H1 (cell line): Measurements from ENCODE around the gene GAS2. TPM values are rescaled to one million over a fixed set of nuclear protein-coding genes. Genes with fewer than 3 reads are reported as not detected.

Source experiments
- CTCF ChIA-PET: fragments of 300-600 bp; sonication (Branson Sonifier 250); formaldehyde crosslinking; loops from one replicate; lab custom pipeline; 2021; ENCODE audit not compliant: partially characterized antibody; lab: Charles Lee
- POLR2A ChIA-PET: fragments of 300-600 bp; sonication (Branson Sonifier 250); formaldehyde crosslinking; loops from one replicate; lab custom pipeline; 2021; ENCODE audit warnings: inconsistent platforms; ENCODE audit not compliant: partially characterized antibody; lab: Charles Lee
- DNase-seq, 2 experiments: peaks; one replicate each; pipeline versions ENCODE4 v3.0.0 to v3.0.0-alpha.2; 2010 to 2022; ENCODE audit warnings: low spot score in 2 of 2, low read depth in 1 of 2, mixed read lengths in 1 of 2
- FAIRE-seq: peaks from 2 replicates; lab custom pipeline; 2011; peaks lifted over from hg19 to GRCh38; lab: Jason Lieb, UNC
- H2AFZ ChIP-seq: 2 replicates; pipeline ENCODE4 v1.8.1; 2012; ENCODE audit warnings: low read length, inconsistent platforms
- H2AK5ac ChIP-seq: 2 replicates; pipeline ENCODE4 v1.6.1; 2013; ENCODE audit warnings: low read depth, low read length
- H2BK120ac ChIP-seq: replicated peaks from 2 replicates; pipeline ENCODE3; 2013; ENCODE audit warnings: low read depth, low read length, inconsistent platforms
- H2BK12ac ChIP-seq: 2 replicates; pipeline ENCODE4 v1.6.1; 2013; ENCODE audit warnings: low read depth, low read length
- H2BK15ac ChIP-seq: 2 replicates; pipeline ENCODE4 v1.6.1; 2013; ENCODE audit warnings: low read length
- H2BK20ac ChIP-seq: 2 replicates; pipeline ENCODE4 v1.6.1; 2013; ENCODE audit warnings: low read length
- H2BK5ac ChIP-seq: 2 replicates; pipeline ENCODE4 v1.6.1; 2013; ENCODE audit warnings: low read depth, low read length
- H3K14ac ChIP-seq: 2 replicates; pipeline ENCODE4 v1.6.1; 2013; ENCODE audit warnings: inconsistent platforms; ENCODE audit not compliant: insufficient read length
- H3K18ac ChIP-seq: 2 replicates; pipeline ENCODE4 v1.6.1; 2013; ENCODE audit warnings: low read length; ENCODE audit errors: extremely low read depth
- H3K23ac ChIP-seq: 2 replicates; pipeline ENCODE4 v1.6.1; 2013; ENCODE audit warnings: inconsistent platforms; ENCODE audit not compliant: insufficient read length
- H3K23me2 ChIP-seq: 2 replicates; pipeline ENCODE4 v1.6.1; 2013; ENCODE audit warnings: low read depth, low read length
- H3K27ac ChIP-seq: 2 replicates; pipeline ENCODE4 v1.6.1; 2011; ENCODE audit warnings: low read depth, low read length, inconsistent platforms
- H3K27me3 ChIP-seq, 4 experiments: replicated peaks in 1 of 4; 1 replicate in 1 of 4; 2 replicates in 3 of 4; pipeline versions ENCODE4 v1.6.1 to v1.8.1; 2011 to 2013; ENCODE audit warnings: low read length in 3 of 4, mild to moderate bottlenecking in 3 of 4, inconsistent platforms in 2 of 4, mixed read lengths in 2 of 4, moderate library complexity in 1 of 4; ENCODE audit not compliant: control insufficient read depth in 3 of 4, insufficient read depth in 3 of 4; ENCODE audit errors: extremely low read depth in 1 of 4
- H3K36me3 ChIP-seq, 4 experiments: 2 replicates each; pipeline versions ENCODE4 v1.6.1 to v1.8.1; 2011 to 2013; ENCODE audit warnings: mild to moderate bottlenecking in 4 of 4, low read length in 3 of 4, moderate library complexity in 2 of 4, control low read depth in 1 of 4, inconsistent platforms in 1 of 4; ENCODE audit not compliant: insufficient read depth in 4 of 4, control insufficient read depth in 2 of 4
- H3K4ac ChIP-seq: replicated peaks from 2 replicates; pipeline ENCODE3; 2013; ENCODE audit warnings: low read length, low read depth, mixed read lengths, inconsistent platforms; ENCODE audit not compliant: insufficient read length
- H3K4me1 ChIP-seq, 4 experiments: replicated peaks in 1 of 4; 1 replicate in 1 of 4; 2 replicates in 3 of 4; pipeline versions ENCODE4 v1.6.1 to v1.8.1; 2011 to 2013; ENCODE audit warnings: low read length in 3 of 4, inconsistent platforms in 2 of 4, mixed read lengths in 1 of 4; ENCODE audit not compliant: insufficient read depth in 4 of 4, control insufficient read depth in 3 of 4
- H3K4me2 ChIP-seq, 2 experiments: 2 replicates each; pipeline versions ENCODE4 v1.6.1 to v1.8.1; 2011 to 2013; ENCODE audit warnings: low read depth in 2 of 2, low read length in 2 of 2, control low read depth in 1 of 2, inconsistent platforms in 1 of 2, mild to moderate bottlenecking in 1 of 2; ENCODE audit not compliant: insufficient read depth in 1 of 2
- H3K4me3 ChIP-seq, 4 experiments: fragments of 200-600, 300-600 bp in 1 of 4; sonication (generic), shearing (Covaris generic), sonication (Bioruptor Twin) in 1 of 4; 2 replicates each; pipeline versions ENCODE4 v1.5.1 to v1.8.1; 2011 to 2016; ENCODE audit warnings: low read length in 4 of 4, low read depth in 3 of 4, control low read depth in 2 of 4, inconsistent platforms in 2 of 4, mild to moderate bottlenecking in 2 of 4, mixed read lengths in 1 of 4, moderate library complexity in 1 of 4; ENCODE audit not compliant: insufficient read depth in 2 of 4; ENCODE audit errors: extremely low read depth in 1 of 4
- H3K56ac ChIP-seq: replicated peaks from 2 replicates; pipeline ENCODE3; 2013; ENCODE audit warnings: low read depth, mild to moderate bottlenecking, mixed read lengths, low read length, inconsistent platforms; ENCODE audit not compliant: insufficient read length
- H3K79me1 ChIP-seq: 2 replicates; pipeline ENCODE4 v1.6.1; 2013; ENCODE audit warnings: low read depth, low read length, control low read depth
- H3K79me2 ChIP-seq, 2 experiments: 2 replicates each; pipeline versions ENCODE4 v1.6.1 to v1.8.1; 2012 to 2013; ENCODE audit warnings: low read length in 2 of 2, mild to moderate bottlenecking in 2 of 2, inconsistent platforms in 1 of 2; ENCODE audit not compliant: insufficient read depth in 2 of 2, control insufficient read depth in 1 of 2
- H3K9ac ChIP-seq, 4 experiments: replicated peaks in 1 of 4; 1 replicate in 1 of 4; 2 replicates in 3 of 4; pipeline versions ENCODE4 v1.6.1 to v1.8.1; 2011 to 2013; ENCODE audit warnings: low read depth in 3 of 4, low read length in 3 of 4, control low read depth in 2 of 4, mild to moderate bottlenecking in 2 of 4, moderate library complexity in 2 of 4, inconsistent platforms in 1 of 4; ENCODE audit errors: extremely low read depth in 1 of 4
- H3K9me3 ChIP-seq, 2 experiments: 2 replicates each; pipeline versions ENCODE4 v1.6.1 to v1.8.1; 2012 to 2013; ENCODE audit warnings: mild to moderate bottlenecking in 2 of 2, moderate library complexity in 2 of 2, control low read depth in 1 of 2, inconsistent platforms in 1 of 2, low read depth in 1 of 2, low read length in 1 of 2, mixed read lengths in 1 of 2; ENCODE audit not compliant: insufficient read depth in 2 of 2
- H4K20me1 ChIP-seq, 2 experiments: replicated peaks in 1 of 2; 2 replicates each; pipeline versions ENCODE3 to v1.8.1; 2011 to 2013; ENCODE audit warnings: inconsistent platforms in 2 of 2, low read length in 2 of 2, mild to moderate bottlenecking in 1 of 2; ENCODE audit not compliant: insufficient read depth in 2 of 2, control insufficient read depth in 1 of 2
- H4K5ac ChIP-seq: 2 replicates; pipeline ENCODE4 v1.6.1; 2013; ENCODE audit warnings: low read length, low read depth, mixed read lengths, inconsistent platforms; ENCODE audit not compliant: insufficient read length
- H4K8ac ChIP-seq: 2 replicates; pipeline ENCODE4 v1.8.0; 2013; ENCODE audit warnings: mild to moderate bottlenecking, moderate library complexity, low read length, inconsistent platforms; ENCODE audit not compliant: insufficient read depth; ENCODE audit errors: extremely low read depth
- H4K91ac ChIP-seq: replicated peaks from 2 replicates; pipeline ENCODE3; 2013; ENCODE audit warnings: low read length, mixed read lengths, inconsistent platforms; ENCODE audit not compliant: insufficient read length
- BRCA1 ChIP-seq: IDR thresholded peaks from 2 replicates; pipeline ENCODE4 v1.6.1; 2012; ENCODE audit warnings: low read depth, low read length, improper control_type of control experiment
- CHD1 ChIP-seq: IDR thresholded peaks from 2 replicates; pipeline ENCODE4 v1.6.1; 2012; ENCODE audit warnings: low read depth, low read length, improper control_type of control experiment
- CTCF ChIP-seq, 3 experiments: IDR thresholded peaks; 1 replicate in 2 of 3; 2 replicates in 1 of 3; pipeline versions ENCODE4 v1.5.1 to v1.6.1; 2011; ENCODE audit warnings: low read length in 3 of 3, mild to moderate bottlenecking in 3 of 3, inconsistent platforms in 2 of 3, low read depth in 1 of 3, moderate library complexity in 1 of 3; ENCODE audit not compliant: insufficient read depth in 1 of 3; ENCODE audit errors: control extremely low read depth in 1 of 3
- JUN ChIP-seq: IDR thresholded peaks from 2 replicates; pipeline ENCODE4 v1.6.1; 2011; ENCODE audit warnings: low read depth, mild to moderate bottlenecking, improper control_type of control experiment, low read length
- KDM5A ChIP-seq: fragments of 200-600 bp; IDR thresholded peaks from 2 replicates; pipeline ENCODE4 v1.7.1; 2012; ENCODE audit warnings: mild to moderate bottlenecking, low read length, inconsistent platforms, mixed read lengths
- MAFK ChIP-seq: IDR thresholded peaks from 2 replicates; pipeline ENCODE4 v1.6.1; 2012; ENCODE audit warnings: low read depth, mild to moderate bottlenecking, improper control_type of control experiment, low read length
- SAP30 ChIP-seq: fragments of 300-600 bp; sonication (generic); IDR thresholded peaks from 2 replicates; pipeline ENCODE4 v1.7.1; 2012; ENCODE audit warnings: low read length, moderate library complexity, mild to moderate bottlenecking, inconsistent platforms; ENCODE audit not compliant: insufficient read depth, insufficient replicate concordance
- SIRT6 ChIP-seq: IDR thresholded peaks from one replicate; pipeline ENCODE4 v1.7.1; 2012; ENCODE audit warnings: low read length, inconsistent platforms
- SUZ12 ChIP-seq: fragments of 200-600 bp; sonication (generic); IDR thresholded peaks from 2 replicates; pipeline ENCODE4 v1.6.1; 2012; ENCODE audit warnings: mild to moderate bottlenecking, inconsistent platforms, low read length, moderate library complexity, mixed read lengths
- TAF7 ChIP-seq: optimal IDR thresholded peaks from 2 replicates; pipeline ENCODE3; 2011; ENCODE audit warnings: low read depth, mild to moderate bottlenecking, inconsistent platforms, low read length, moderate library complexity, borderline replicate concordance
- ZNF274 ChIP-seq: IDR thresholded peaks from 2 replicates; pipeline ENCODE4 v1.7.0; 2012; ENCODE audit warnings: low read length, borderline replicate concordance; ENCODE audit errors: extremely low read depth
- WGBS, 2 experiments: shearing (Covaris generic) in 1 of 2; methylation state at CpG; one replicate each; pipeline versions ENCODE4 v1.1.6 to v1.1.7; 2013 to 2015; ENCODE audit warnings: low lambda C conversion rate in 2 of 2, mixed read lengths in 2 of 2, inconsistent platforms in 1 of 2, low coverage in 1 of 2, missing lambda C conversion rate in 1 of 2; ENCODE audit not compliant: insufficient replicate concordance in 2 of 2, insufficient coverage in 1 of 2, insufficient read length in 1 of 2; ENCODE audit errors: extremely low coverage in 1 of 2, missing lambda C conversion rate in 1 of 2; 5-methylcytosine and 5-hydroxymethylcytosine counted together
- polyA plus RNA-seq, 7 experiments: library from polyadenylated mRNA; depleted of rRNA in 3 of 7; stranded (reverse) in 5 of 7; unstranded in 2 of 7; fragments of >200 nt in 5 of 7; fragments of 200-250 nt in 2 of 7; gene quantifications; 1 replicate in 5 of 7; 2 replicates in 1 of 7; 4 replicates in 1 of 7; pipeline versions ENCODE4 v1.2.1 to v1.2.3, GENCODE V29; 2011 to 2013; ENCODE audit warnings: missing spikeins in 2 of 7, mixed read lengths in 2 of 7
- total RNA-seq: library from RNA; stranded (reverse); fragmentation: NEBNext Ultra II Directional; extraction: Animal tissue kit (Norgen Biotek cat#: 25700); gene quantifications from 2 replicates; pipeline ENCODE4 v1.2.1, GENCODE V29; 2021
- TF ChIP-seq, protein P1 (sequence below): IDR thresholded peaks from 2 replicates; pipeline ENCODE4 v1.6.1; 2012; ENCODE audit warnings: inconsistent platforms

GAS2 gene
- total and polyA plus RNA-seq, 2 of the 8 experiments (the other 6 are each of a cell fraction or from before 2014, with no cell fraction given) = 0.70 to 1.7 TPM

DNA sequence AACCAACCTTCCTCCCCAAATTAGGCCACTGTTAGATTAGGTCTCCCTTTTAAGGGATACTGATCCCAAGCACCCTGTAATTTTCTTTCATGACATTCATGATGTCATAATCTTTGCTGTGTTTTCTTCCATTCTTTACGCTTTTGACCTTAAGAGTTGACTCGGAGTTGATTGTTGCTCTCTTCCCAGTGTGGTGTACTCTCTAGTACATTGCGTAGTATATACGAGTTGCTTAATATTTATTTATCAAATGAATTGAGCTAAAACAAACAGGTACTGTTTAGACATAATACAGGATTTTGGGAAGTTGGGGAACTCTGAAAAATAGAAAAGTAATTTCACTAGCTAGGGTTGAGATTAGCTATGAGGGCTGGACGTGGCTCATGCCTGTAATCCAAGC is 113.4 kb downstream of the GAS2 start:
- DNase-seq (no peak), FAIRE-seq (no peak)
- Histone ChIP-seq H4K20me1 (no peaks in the 10 kb centered on the region), H3K4ac (no peak overlapping the region), H2BK12ac (no peak overlapping the region), H4K5ac (no peak overlapping the region), H3K79me2 (no peaks in the 10 kb centered on the region), H3K27me3 (no peaks in the 10 kb centered on the region), H2BK5ac (no peak overlapping the region), H2AFZ (no peak overlapping the region), H3K79me1 (no peaks in the 10 kb centered on the region), H3K18ac (no peak overlapping the region), H3K9ac (no peak overlapping the region), H2BK15ac (no peak overlapping the region), H2BK20ac (no peak overlapping the region), H3K56ac (no peak overlapping the region), H2AK5ac (no peak overlapping the region), H4K8ac (no peak overlapping the region), H3K36me3 (no peaks in the 10 kb centered on the region), H3K9me3 (no peaks in the 10 kb centered on the region), H2BK120ac (no peak overlapping the region), H3K4me2 (no peak overlapping the region), H3K14ac (no peak overlapping the region), H3K27ac (no peak overlapping the region), H3K23ac (no peak overlapping the region), H4K91ac (no peak overlapping the region), H3K4me1 (no peaks in the 10 kb centered on the region), H3K4me3 (no peak overlapping the region), H3K23me2 (no peaks in the 10 kb centered on the region)
- POLR2A ChIA-PET = no interaction called here
- CTCF ChIA-PET = interaction anchor here (0.6 kb wide), 1 partner anchor 628 kb away, joined by 3 read pairs; no protein-coding TSS in a partner anchor
- WGBS, 2 experiments = 96% methylated on average over 5 of the region's 5 CpGs; no CpG with 5 or more reads in 1 of the 2 experiments
- TF ChIP-seq CTCF (IDR thresholded peaks at IDR 0.05; ENCODE audit: control extremely low read depth in 1 of 3, insufficient read depth in 1 of 3, low read depth in 1 of 3, low read length in 3 of 3) (no peak), MAFK (no peak), ZNF274 (no peak), KDM5A (no peak), TAF7 (no peak), SIRT6 (no peak), BRCA1 (no peak), SAP30 (no peak), CHD1 (no peak), SUZ12 (no peak), JUN (no peak)
- TF ChIP-seq, protein P1, sequence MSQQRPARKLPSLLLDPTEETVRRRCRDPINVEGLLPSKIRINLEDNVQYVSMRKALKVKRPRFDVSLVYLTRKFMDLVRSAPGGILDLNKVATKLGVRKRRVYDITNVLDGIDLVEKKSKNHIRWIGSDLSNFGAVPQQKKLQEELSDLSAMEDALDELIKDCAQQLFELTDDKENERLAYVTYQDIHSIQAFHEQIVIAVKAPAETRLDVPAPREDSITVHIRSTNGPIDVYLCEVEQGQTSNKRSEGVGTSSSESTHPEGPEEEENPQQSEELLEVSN = no peak
